SK-N-SH (cell line): ENCODE results near the gene PLEKHG2. TPM values are rescaled to one million over a fixed set of nuclear protein-coding genes. Genes with fewer than 3 reads are reported as not detected.

Experiments
- CTCF ChIA-PET: fragments of 300-600, 350-600 bp; formaldehyde crosslinking; extraction: SDS; loops from one replicate; lab custom pipeline; 2021; lab: Yijun Ruan, JAX
- POLR2A ChIA-PET: fragments of 350-600 bp; sonication (Branson Sonifier 250); formaldehyde crosslinking; extraction: SDS; loops from one replicate; lab custom pipeline; 2020; ENCODE audit warnings: antibody characterized with exemption, inconsistent platforms; lab: Yijun Ruan, JAX
- DNase-seq: peaks from one replicate; pipeline ENCODE4 v3.0.0; 2012
- H2AFZ ChIP-seq: fragments of 200-600 bp; sonication (generic); 2 replicates; pipeline ENCODE4 v1.8.1; 2016; ENCODE audit warnings: antibody characterized with exemption, mild to moderate bottlenecking, low read depth
- H3F3A ChIP-seq: fragments of 200-600 bp; sonication (generic); replicated peaks from 2 replicates; pipeline ENCODE3; 2016; ENCODE audit warnings: antibody characterized with exemption, mild to moderate bottlenecking; ENCODE audit not compliant: insufficient read depth
- H3K27ac ChIP-seq, 2 experiments: fragments of 200-500 bp in 1 of 2; fragments of 200-600 bp in 1 of 2; sonication (Bioruptor generic) in 1 of 2; sonication (generic), shearing (Covaris generic) in 1 of 2; 2 replicates each; pipeline versions ENCODE4 v1.5.1 to v1.6.1; 2014 to 2016; ENCODE audit warnings: low read depth in 2 of 2, inconsistent platforms in 1 of 2, low read length in 1 of 2, mild to moderate bottlenecking in 1 of 2, mixed read lengths in 1 of 2
- H3K27me3 ChIP-seq: fragments of 200-600 bp; sonication (generic), shearing (Covaris generic); 2 replicates; pipeline ENCODE4 v1.6.1; 2016; ENCODE audit warnings: mixed run types; ENCODE audit not compliant: insufficient read depth
- H3K36me3 ChIP-seq, 2 experiments: fragments of 200-500 bp in 1 of 2; fragments of 200-600 bp in 1 of 2; sonication (Bioruptor generic) in 1 of 2; sonication (generic) in 1 of 2; replicated peaks in 1 of 2; 2 replicates each; pipeline versions ENCODE3 to v1.5.1; 2014 to 2016; ENCODE audit warnings: low read length in 1 of 2, mild to moderate bottlenecking in 1 of 2; ENCODE audit not compliant: insufficient read depth in 2 of 2, control insufficient read depth in 1 of 2
- H3K4me1 ChIP-seq, 2 experiments: fragments of 200-500 bp in 1 of 2; fragments of 200-600 bp in 1 of 2; sonication (Bioruptor generic) in 1 of 2; sonication (generic), shearing (Covaris generic) in 1 of 2; 2 replicates each; pipeline versions ENCODE4 v1.5.1 to v1.6.1; 2014 to 2016; ENCODE audit warnings: low read depth in 1 of 2, low read length in 1 of 2, mixed run types in 1 of 2; ENCODE audit not compliant: insufficient read depth in 2 of 2, control insufficient read depth in 1 of 2
- H3K4me2 ChIP-seq: fragments of 200-600 bp; sonication (generic), shearing (Covaris generic); 2 replicates; pipeline ENCODE4 v1.6.1; 2017; ENCODE audit warnings: mixed run types
- H3K4me3 ChIP-seq, 2 experiments: fragments of 200-500 bp in 1 of 2; fragments of 200-600 bp in 1 of 2; sonication (Bioruptor generic) in 1 of 2; sonication (generic), shearing (Covaris generic) in 1 of 2; 2 replicates each; pipeline versions ENCODE4 v1.5.1 to v1.8.1; 2014 to 2016; ENCODE audit warnings: low read depth in 2 of 2, inconsistent platforms in 1 of 2, low read length in 1 of 2, mild to moderate bottlenecking in 1 of 2, mixed read lengths in 1 of 2, moderate library complexity in 1 of 2
- H3K79me2 ChIP-seq: fragments of 200-600 bp; sonication (generic); 2 replicates; pipeline ENCODE4 v1.8.1; 2017; ENCODE audit warnings: mild to moderate bottlenecking; ENCODE audit not compliant: insufficient read depth
- H3K9ac ChIP-seq: fragments of 200-600 bp; sonication (generic); 2 replicates; pipeline ENCODE4 v1.6.1; 2017; ENCODE audit warnings: mixed run types
- H3K9me2 ChIP-seq: fragments of 200-600 bp; sonication (generic); 2 replicates; pipeline ENCODE4 v1.6.1; 2017; ENCODE audit warnings: mixed run types
- H3K9me3 ChIP-seq: fragments of 200-600 bp; sonication (generic); 2 replicates; pipeline ENCODE4 v1.6.1; 2017; ENCODE audit warnings: mixed run types, mild to moderate bottlenecking, moderate library complexity
- H4K20me1 ChIP-seq: fragments of 200-600 bp; sonication (generic); 2 replicates; pipeline ENCODE4 v1.6.1; 2017; ENCODE audit warnings: mild to moderate bottlenecking, mixed run types; ENCODE audit not compliant: insufficient read depth
- CTCF ChIP-seq: fragments of 200-600 bp; sonication (generic); IDR thresholded peaks from 2 replicates; pipeline ENCODE4 v1.6.1; 2017; ENCODE audit warnings: antibody characterized with exemption, mild to moderate bottlenecking, moderate library complexity
- ELF1 ChIP-seq: IDR thresholded peaks from 2 replicates; pipeline ENCODE4 v1.4.0; 2012
- EP300 ChIP-seq, 2 experiments: IDR thresholded peaks; 2 replicates each; pipeline versions ENCODE4 v1.4.0 to v1.6.1; 2012; ENCODE audit warnings: borderline replicate concordance in 1 of 2, low read depth in 1 of 2, low read length in 1 of 2
- FOSL2 ChIP-seq: IDR thresholded peaks from 2 replicates; pipeline ENCODE4 v1.4.0; 2012; ENCODE audit warnings: low read depth, mild to moderate bottlenecking, moderate library complexity, borderline replicate concordance
- FOXM1 ChIP-seq: IDR thresholded peaks from 2 replicates; pipeline ENCODE4 v1.4.0; 2012; ENCODE audit warnings: low read depth, mild to moderate bottlenecking
- GABPA ChIP-seq: IDR thresholded peaks from 2 replicates; pipeline ENCODE4 v1.4.0; 2012; ENCODE audit warnings: low read depth, mild to moderate bottlenecking
- IRF3 ChIP-seq: fragments of 150-350 bp; IDR thresholded peaks from 2 replicates; pipeline ENCODE4 v1.6.1; 2016; ENCODE audit warnings: mild to moderate bottlenecking, low read depth, low read length
- MEF2A ChIP-seq: IDR thresholded peaks from 2 replicates; pipeline ENCODE4 v1.4.0; 2012; ENCODE audit warnings: low read depth, borderline replicate concordance
- MXI1 ChIP-seq: IDR thresholded peaks from 2 replicates; pipeline ENCODE4 v1.6.1; 2012; ENCODE audit warnings: mild to moderate bottlenecking, low read depth, low read length, improper control_type of control experiment
- NFIC ChIP-seq: IDR thresholded peaks from 2 replicates; pipeline ENCODE4 v1.4.0; 2012; ENCODE audit warnings: borderline replicate concordance
- NRF1 ChIP-seq: IDR thresholded peaks from 2 replicates; pipeline ENCODE4 v1.6.1; 2012; ENCODE audit warnings: low read depth, mild to moderate bottlenecking, low read length
- PBX3 ChIP-seq: IDR thresholded peaks from 2 replicates; pipeline ENCODE4; 2012
- POLR2AphosphoS5 ChIP-seq: IDR thresholded peaks from 2 replicates; pipeline ENCODE4 v1.6.1; 2012; ENCODE audit warnings: low read depth, low read length
- RAD21 ChIP-seq: IDR thresholded peaks from 2 replicates; pipeline ENCODE4 v1.6.1; 2012; ENCODE audit warnings: mild to moderate bottlenecking, low read length
- RCOR1 ChIP-seq: fragments of 150-350 bp; IDR thresholded peaks from 2 replicates; pipeline ENCODE4 v1.6.1; 2017; ENCODE audit warnings: antibody characterized with exemption, low read length
- RFX5 ChIP-seq: IDR thresholded peaks from 2 replicates; pipeline ENCODE4 v1.6.1; 2012; ENCODE audit warnings: mild to moderate bottlenecking, improper control_type of control experiment, low read length
- USF1 ChIP-seq: IDR thresholded peaks from 2 replicates; pipeline ENCODE4 v1.4.0; 2012; ENCODE audit warnings: low read depth, borderline replicate concordance
- ZBTB33 ChIP-seq: IDR thresholded peaks from 2 replicates; pipeline ENCODE4 v1.4.0; 2012; ENCODE audit warnings: low read depth, borderline replicate concordance
- WGBS: methylation state at CpG from one replicate; pipeline ENCODE4 v1.1.6; 2017; ENCODE audit warnings: low lambda C conversion rate; 5-methylcytosine and 5-hydroxymethylcytosine counted together
- polyA plus RNA-seq, 3 experiments: library from polyadenylated mRNA; depleted of rRNA; stranded (reverse); fragments of >200 nt; gene quantifications; 2 replicates each; pipeline ENCODE4 v1.2.3, GENCODE V29; 2012

PLEKHG2 gene
- polyA plus RNA-seq, 1 of the 3 experiments (the other 2 are of a cell fraction) = 13.6 TPM

- POLR2A ChIA-PET = no interaction called here
- no peaks in the 10 kb centered on the region for H3K9me3 ChIP-seq
- CTCF ChIA-PET = interaction anchor here (1.1 to 3.2 kb wide), 3 partner anchors 10 to 88 kb away, joined by 3 to 17 read pairs (median 3); partner anchors contain the start of gene EID2B
- no peak overlapping the region for H3K4me3 ChIP-seq
- TF ChIP-seq RCOR1 (no peak), PBX3 (no peak), ELF1 (no peak), RAD21 (no peak), EP300 (IDR thresholded peaks at IDR 0.05; ENCODE audit: borderline replicate concordance in 1 of 2, low read depth in 1 of 2, low read length in 1 of 2) (no peak), IRF3 (no peak), CTCF (no peak), MXI1 (no peak), FOSL2 (no peak), NRF1 (no peak), NFIC (no peak), GABPA (no peak), FOXM1 (no peak), MEF2A (no peak), RFX5 (no peak), USF1 (no peak), POLR2AphosphoS5 (no peak), ZBTB33 (no peak)
- no peaks in the 10 kb centered on the region for H4K20me1 ChIP-seq
- H3K27ac ChIP-seq = no peak overlapping the region
- no peak overlapping the region for H2AFZ ChIP-seq
- no peak for DNase-seq
- H3K79me2 ChIP-seq = peaks cover 10% of the 10 kb centered on the region; the same call in 1 of the 2 replicates
- H3K36me3 ChIP-seq = peaks cover 37 to 56% of the 10 kb centered on the region in 2 experiments
- no peaks in the 10 kb centered on the region for H3K27me3 ChIP-seq
- 80% methylated on average over 3 of the region's 3 CpGs for WGBS
- no peaks in the 10 kb centered on the region for H3K9me2 ChIP-seq
- no peaks in the 10 kb centered on the region for H3F3A ChIP-seq
- no peak overlapping the region for H3K9ac ChIP-seq
- no peak overlapping the region for H3K4me2 ChIP-seq
- H3K4me1 ChIP-seq = no peaks in the 10 kb centered on the region
These were observed 50.9 kb downstream of the PLEKHG2 start for GRCh38 chr19:39463403-39463802.
